ENCODE data around the gene TFB2M. TPM values are rescaled to one million over a fixed set of nuclear protein-coding genes. Genes with fewer than 3 reads are reported as not detected.

TFB2M gene
- total RNA-seq, 2 donors from 2014 or later: 5.9 to 6.5 TPM

DNA sequence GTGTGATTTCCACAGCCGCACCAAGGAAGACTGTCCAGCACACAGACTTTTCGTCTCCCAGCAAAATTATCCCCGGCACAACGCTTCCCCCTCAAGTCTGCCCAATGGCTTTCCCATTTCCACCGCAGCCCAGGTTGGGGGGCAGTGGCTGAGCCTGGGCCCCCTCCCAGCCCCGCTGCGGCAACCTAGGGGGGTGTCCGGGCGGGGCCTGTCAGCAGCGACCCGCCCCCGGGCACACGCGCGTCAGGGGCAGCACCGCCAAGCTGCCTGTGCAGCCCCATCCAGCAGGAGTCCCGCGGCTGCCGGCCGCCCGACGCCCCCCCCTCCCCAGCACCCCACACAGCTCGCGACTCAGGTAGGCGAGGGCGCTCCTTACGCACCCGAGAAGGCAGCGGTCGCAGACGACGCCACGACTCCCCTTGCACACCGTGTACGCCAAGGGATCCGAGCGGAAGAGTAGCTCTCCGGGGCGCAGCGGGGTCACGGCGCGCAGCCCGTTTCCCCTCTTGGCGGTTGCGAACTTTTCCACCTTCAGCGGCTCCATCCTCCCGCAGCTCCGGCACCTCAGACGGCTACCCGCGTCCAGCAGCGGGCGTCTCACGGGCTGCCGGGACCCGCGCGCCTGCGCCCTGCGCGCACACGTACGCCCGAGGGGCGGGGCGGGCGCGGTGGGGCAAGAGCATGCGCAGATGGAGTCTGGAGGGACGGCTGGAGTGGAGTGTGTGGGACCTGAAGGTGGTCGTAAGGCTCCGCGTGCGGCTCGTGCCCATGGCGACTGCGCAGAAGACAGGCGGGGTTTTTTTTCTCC, 59.2 kb downstream of the TFB2M start, which contains the start of gene SMYD3:
Gene SMYD3 (minus strand): TSS at position 606 of the 808 bp plus-strand sequence.
- no peak within 1 kb of the TSS for H3K27ac ChIP-seq
- H3K4me3 ChIP-seq: peak within 1 kb of the TSS; percentile 81
- peak; percentile 17 for TF ChIP-seq CTCF (IDR thresholded peaks at IDR 0.05)
- peaks cover 0 to 17% of the 10 kb centered on the region in 2 donors for H3K4me1 ChIP-seq (ENCODE audit: control insufficient read depth in 1 of 2, low read depth in 2 of 2)
- DNase-seq (ENCODE audit: low spot score) (no peak), ATAC-seq (ENCODE audit: insufficient number of reproducible peaks, low FRiP score, low read depth) (peak; percentile 59)
- H3K36me3 ChIP-seq: peaks cover 2% of the 10 kb centered on the region
- no peaks in the 10 kb centered on the region for H3K9me3 ChIP-seq
- H3K27me3 ChIP-seq (replicated peaks; ENCODE audit: insufficient read depth): no peaks in the 10 kb centered on the region

GRCh38 chr1:246506367-246506673, 59.7 kb downstream of the TFB2M start:
- Histone ChIP-seq H3K4me3 (peak overlapping the region; percentile 81), H3K9me3 (no peaks in the 10 kb centered on the region), H3K36me3 (peaks cover 2% of the 10 kb centered on the region), H3K27ac (no peak overlapping the region), H3K27me3 (replicated peaks; ENCODE audit: insufficient read depth) (no peaks in the 10 kb centered on the region), H3K4me1 (ENCODE audit: control insufficient read depth in 1 of 2, low read depth in 2 of 2) (peaks cover 0 to 17% of the 10 kb centered on the region in 2 donors)
- TF ChIP-seq CTCF (IDR thresholded peaks at IDR 0.05): no peak
- no peak for DNase-seq (ENCODE audit: low spot score)
- no peak for ATAC-seq (ENCODE audit: insufficient number of reproducible peaks, low FRiP score, low read depth)

DNA sequence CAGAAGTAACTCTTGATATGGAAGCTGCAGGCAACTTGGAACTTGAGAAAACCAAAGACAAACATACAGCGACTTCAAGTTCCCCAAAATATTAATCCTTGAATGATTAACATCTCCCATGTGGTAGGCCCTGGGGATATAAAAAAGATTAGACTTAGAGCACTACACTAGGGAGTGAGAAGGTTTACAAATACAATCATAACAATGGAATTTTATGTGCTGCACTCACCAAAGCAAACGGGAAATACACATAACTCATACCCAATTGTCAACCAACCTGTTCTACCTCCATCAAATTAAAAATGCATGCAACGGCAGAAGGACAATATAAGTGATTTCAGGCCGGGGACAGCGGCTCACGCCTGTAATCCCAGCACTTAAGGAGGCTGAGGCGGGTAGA, 62.7 kb downstream of the TFB2M start:
- H3K27me3 ChIP-seq (replicated peaks; ENCODE audit: insufficient read depth): no peaks in the 10 kb centered on the region
- no peak for TF ChIP-seq CTCF (IDR thresholded peaks at IDR 0.05)
- peaks cover 2% of the 10 kb centered on the region for H3K36me3 ChIP-seq
- H3K4me1 ChIP-seq (ENCODE audit: control insufficient read depth in 1 of 2, low read depth in 2 of 2): peaks cover 0 to 17% of the 10 kb centered on the region in 2 donors
- H3K4me3 ChIP-seq: no peak overlapping the region
- ATAC-seq (ENCODE audit: insufficient number of reproducible peaks, low FRiP score, low read depth) (no peak), DNase-seq (ENCODE audit: low spot score) (no peak)
- no peaks in the 10 kb centered on the region for H3K9me3 ChIP-seq
- no peak overlapping the region for H3K27ac ChIP-seq

- Histone ChIP-seq H3K27me3 (replicated peaks; ENCODE audit: insufficient read depth) (no peaks in the 10 kb centered on the region), H3K9me3 (no peaks in the 10 kb centered on the region), H3K36me3 (no peaks in the 10 kb centered on the region), H3K27ac (no peak overlapping the region), H3K4me1 (ENCODE audit: control insufficient read depth in 1 of 2, low read depth in 2 of 2) (no peaks in the 10 kb centered on the region), H3K4me3 (no peak overlapping the region)
- peak; percentile 68 for TF ChIP-seq CTCF (IDR thresholded peaks at IDR 0.05)
- ATAC-seq (ENCODE audit: insufficient number of reproducible peaks, low FRiP score, low read depth) (no peak), DNase-seq (ENCODE audit: low spot score) (no peak)
Measured at GRCh38 chr1:246497331-246497915, 68.6 kb downstream of the TFB2M start.

GRCh38 chr1:246492611-246493245, 73.3 kb downstream of the TFB2M start:
- TF ChIP-seq CTCF (IDR thresholded peaks at IDR 0.05): peak; percentile 65
- Histone ChIP-seq H3K27ac (no peak overlapping the region), H3K4me1 (ENCODE audit: control insufficient read depth in 1 of 2, low read depth in 2 of 2) (no peaks in the 10 kb centered on the region), H3K4me3 (no peak overlapping the region), H3K27me3 (replicated peaks; ENCODE audit: insufficient read depth) (no peaks in the 10 kb centered on the region), H3K36me3 (no peaks in the 10 kb centered on the region), H3K9me3 (no peaks in the 10 kb centered on the region)
- DNase-seq (ENCODE audit: low spot score) (no peak), ATAC-seq (ENCODE audit: insufficient number of reproducible peaks, low FRiP score, low read depth) (no peak)

Data from thoracic aorta (tissue), 2 donors.